ENCODE results near the gene ARFGEF3.

- TF ChIP-seq POLR2A (IDR thresholded peaks at IDR 0.05; ENCODE audit: low read length) (no peak), GATA1 (IDR thresholded peaks at IDR 0.05; ENCODE audit: low read depth, low read length) (no peak)
These were observed 65.1 kb downstream of the ARFGEF3 start for GRCh38 chr6:138226700-138227315.
